Stimulated activated CD4-positive, alpha-beta T cell treated with anti-CD3 and anti-CD28 coated beads, Interleukin-1b, Interleukin-23, amount 100 ng/mL, for 4 hours (primary cell): ENCODE measurements around the gene FAM149A.

ENCODE experiments used
- DNase-seq, 2 donors: peaks; one replicate each; pipeline ENCODE4 v3.0.0-alpha.2; 2020; ENCODE audit warnings: low read depth in 2 of 2

The FAM149A gene

DNA sequence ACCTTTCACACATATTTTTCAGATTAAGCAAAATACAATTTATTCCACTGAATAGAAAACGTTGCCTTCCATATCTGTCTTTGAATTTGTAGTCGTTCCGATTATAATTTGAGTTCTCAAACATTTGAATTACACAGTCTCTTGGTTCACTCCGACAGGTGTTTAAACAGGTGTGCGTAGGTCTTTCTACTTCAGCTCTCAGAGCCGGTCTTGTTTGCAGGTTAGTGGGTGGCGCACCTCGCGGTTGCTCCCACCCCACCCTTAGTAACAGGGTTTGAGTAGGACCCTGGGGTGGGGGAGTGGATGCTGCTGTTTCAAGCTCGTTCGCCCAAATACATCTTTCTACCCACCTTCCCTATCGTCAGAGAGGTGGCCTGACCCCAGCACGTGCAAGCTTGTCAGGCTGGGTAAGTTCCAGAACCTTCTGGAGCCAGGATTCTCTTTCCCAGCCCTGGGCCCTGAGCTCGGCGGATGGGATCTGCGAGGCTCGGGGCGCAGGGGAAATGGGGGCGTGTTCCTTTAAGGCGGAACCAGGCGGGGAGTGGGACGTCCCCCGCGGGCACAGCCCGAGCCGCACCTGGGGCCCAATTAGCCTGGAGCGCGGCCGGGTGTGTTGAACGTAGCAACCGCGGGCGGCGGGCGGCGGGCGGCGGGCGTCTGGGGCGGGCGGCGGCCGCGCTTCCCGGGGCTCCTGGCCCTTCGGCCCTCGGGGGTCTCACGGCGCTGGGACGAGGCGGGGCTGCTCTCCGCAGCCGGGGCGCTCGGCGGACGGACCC, at the start of gene FAM149A:
Gene FAM149A (plus strand): TSS at position 591 of the 776 bp plus-strand sequence.
- DNase-seq: peak in 1 of 2 donors; percentile 52

DNA sequence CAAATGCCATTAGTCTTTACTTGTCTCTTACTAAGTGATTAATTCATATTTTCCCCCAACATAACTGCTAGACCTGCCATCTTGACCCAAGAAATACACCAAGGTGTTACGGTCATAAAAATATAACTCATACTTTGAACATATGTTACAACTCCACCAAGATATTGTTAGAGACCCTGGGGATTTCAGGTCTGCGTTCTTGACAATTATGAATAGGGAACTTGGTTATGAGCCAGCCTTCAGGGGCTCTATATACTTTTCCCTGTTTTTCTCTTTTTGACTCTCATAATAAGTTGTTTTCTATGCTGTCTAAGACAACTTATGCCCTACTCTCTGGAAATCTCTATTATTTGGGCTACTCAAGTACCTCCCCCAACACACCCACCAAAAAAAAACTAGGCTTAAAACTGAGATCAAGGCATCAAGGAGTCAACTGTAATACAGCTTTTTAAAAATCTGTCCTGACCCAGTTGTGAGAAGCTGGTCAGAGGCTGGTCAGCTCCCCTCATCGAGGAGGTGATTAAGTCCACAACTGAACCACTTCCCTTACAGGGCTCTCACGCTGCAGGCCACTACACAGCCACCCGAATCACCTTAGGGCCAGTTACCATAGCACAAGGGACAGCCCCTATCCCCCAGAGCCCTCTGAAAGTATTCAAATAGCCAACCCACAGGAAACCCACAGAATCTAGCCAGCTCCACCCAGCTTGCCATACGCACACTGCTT, 46.1 kb upstream of the FAM149A start:
- no peak for DNase-seq

DNA sequence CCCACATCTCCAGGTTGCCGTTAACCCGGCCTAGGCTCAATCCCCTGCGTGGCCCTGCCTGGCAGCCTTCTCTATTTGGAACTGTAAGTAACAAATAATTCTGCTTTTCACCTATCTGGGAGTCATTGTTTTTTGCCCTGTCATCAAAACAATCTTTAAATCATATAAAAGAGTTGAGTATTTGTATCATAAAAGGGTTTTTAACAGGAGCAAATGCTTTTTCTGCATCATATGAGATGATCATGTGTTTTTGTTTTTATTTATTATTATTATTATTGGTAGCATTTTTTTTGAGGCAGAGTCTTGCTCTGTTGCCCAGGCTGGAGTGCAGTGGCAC, 45.6 kb upstream of the FAM149A start:
- DNase-seq: no peak

- DNase-seq: no peak
These were observed 42.6 kb upstream of the FAM149A start for GRCh38 chr4:186061921-186062320.

DNA sequence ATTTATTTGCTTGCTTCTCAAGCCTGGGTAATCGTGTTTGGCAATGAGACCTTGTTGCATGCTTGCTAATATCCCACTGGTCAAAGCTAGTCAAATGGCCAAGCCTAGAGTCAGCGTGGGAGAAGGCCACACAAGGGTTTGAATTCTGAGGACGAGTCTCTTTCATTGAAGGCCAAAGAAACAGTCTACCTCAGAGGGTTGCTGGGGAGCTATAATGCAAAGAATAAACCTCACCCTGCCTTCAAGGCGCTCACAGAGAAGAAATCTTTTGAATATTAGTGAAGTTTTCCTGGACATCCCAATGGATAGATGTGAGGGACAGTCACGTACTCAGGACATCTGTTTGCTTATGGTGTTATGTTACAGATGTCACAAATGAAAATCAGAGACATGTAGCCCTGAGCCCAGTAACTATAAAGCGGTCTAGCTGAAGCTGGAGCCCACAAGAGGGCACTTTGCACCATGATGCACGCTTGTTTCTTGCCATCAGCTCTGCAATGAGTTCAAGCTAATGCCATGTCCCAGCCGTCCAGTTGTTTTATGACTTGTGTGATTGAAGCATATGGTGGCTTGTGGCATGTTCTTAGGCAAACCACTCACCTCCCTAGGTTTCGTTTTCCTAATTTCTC, 36.6 kb upstream of the FAM149A start:
- no peak for DNase-seq

DNA sequence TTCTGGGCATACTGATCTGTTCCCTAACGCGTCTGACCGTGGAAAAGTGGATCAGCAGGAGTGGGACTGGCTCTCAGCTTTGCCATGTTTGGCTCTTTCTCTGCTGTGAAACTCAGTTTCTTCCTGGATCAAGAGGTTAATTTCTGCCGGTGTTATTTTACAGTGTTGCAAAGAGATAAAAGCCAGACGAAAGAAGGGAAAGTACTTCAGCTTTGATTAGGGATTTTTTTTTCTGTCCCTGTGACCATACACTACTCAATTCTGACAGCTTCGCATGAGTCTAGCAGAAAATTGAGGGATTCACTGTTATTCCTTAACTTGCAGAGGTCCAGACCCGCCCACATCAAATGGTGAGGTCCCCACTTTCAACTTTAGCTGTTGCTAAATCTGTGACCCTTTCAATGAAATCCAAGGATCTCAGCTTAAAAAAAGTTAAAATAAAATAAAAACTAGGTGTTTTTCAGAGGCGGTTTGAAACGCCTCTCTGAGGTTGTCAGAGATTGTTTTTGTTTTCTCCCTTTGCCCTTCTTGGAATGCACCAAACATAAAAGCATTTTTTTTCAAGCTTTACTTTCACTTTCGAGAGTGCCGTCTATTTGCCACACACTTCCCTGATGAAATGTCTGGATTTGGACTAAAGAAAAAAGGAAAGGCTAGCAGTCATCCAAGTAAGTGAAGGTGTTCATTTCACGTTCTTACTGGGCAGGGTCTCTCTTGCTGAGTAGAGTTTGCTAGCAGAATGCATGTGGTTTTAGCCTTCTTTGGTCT, 35.7 kb upstream of the FAM149A start, which contains the start of gene TLR3:
Gene TLR3 (plus strand): TSS at position 576 of the 768 bp plus-strand sequence. CDS start 7,464 bp downstream, outside the sequence.
- no peak for DNase-seq

DNA sequence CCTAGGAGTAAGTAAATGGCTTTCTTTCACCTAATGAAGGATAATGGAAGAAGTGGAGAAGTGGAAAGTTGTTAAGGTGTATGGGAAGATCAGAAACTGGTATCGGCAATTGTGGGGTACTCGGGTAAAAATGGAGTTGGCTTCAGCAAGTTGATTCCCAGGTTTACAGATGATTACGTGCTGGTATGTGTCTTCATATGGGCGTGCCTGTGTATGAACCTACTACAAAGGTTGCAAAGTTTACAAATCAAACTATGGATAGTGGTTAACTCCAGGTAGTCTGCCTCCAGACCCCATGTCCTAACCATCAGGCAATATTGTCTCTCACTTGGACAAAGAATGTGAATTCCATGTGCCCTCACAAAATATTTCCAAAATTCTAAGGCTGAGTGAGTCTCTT, 34.8 kb upstream of the FAM149A start:
- DNase-seq: no peak

DNA sequence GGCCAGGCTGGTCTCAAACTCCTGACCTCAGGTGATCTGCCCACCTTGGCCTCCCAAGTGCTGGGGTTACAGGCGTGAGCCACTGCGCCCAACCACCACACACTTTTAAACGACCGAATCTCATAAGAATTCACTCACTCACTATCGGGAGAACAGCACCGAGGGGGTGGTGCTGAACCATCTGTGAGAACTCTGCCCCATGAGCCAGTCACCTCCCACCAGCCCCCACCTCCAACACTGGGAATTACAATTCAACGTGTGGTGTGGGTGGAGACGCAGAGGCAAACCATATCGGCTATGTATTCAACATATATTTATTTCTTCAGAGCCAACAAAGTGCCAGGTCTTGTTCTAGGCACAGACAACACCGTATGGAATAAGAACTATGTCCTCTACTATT, 32.0 kb upstream of the FAM149A start:
- no peak for DNase-seq

GRCh38 chr4:186074189-186074588, 30.3 kb upstream of the FAM149A start:
- no peak for DNase-seq

DNA sequence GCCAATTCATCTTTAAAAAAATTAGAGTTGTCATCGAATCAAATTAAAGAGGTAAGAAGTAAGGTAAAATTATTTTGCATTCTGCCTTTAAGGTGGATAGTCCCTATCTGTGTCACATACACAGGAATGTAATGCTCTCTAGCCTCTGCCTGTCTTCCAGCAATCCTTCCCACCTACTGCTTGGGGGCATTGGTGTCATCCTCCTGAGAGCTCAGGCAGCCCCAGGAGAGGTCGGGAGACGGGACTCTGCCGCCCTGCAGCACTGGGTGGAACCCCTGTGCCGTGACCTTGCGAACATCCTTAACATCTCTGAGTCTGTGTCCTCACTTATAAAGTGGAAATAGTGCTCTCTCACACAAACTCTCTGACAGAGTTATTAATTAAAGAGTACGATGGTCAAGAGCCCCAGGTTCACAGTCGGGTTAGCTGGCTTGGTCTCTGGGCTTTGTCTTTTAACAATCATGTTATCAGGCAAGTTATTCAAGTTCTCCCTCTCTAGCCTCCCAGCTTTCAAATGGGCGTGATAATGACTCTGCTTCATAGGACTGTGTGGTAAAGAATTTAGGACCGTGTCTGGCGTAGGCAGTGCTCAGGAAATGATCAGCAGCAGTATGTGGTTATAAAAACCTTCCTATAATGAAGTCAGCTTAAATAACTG, 25.4 kb upstream of the FAM149A start:
- DNase-seq: no peak

GRCh38 chr4:186079694-186080093, 24.8 kb upstream of the FAM149A start:
- no peak for DNase-seq

DNA sequence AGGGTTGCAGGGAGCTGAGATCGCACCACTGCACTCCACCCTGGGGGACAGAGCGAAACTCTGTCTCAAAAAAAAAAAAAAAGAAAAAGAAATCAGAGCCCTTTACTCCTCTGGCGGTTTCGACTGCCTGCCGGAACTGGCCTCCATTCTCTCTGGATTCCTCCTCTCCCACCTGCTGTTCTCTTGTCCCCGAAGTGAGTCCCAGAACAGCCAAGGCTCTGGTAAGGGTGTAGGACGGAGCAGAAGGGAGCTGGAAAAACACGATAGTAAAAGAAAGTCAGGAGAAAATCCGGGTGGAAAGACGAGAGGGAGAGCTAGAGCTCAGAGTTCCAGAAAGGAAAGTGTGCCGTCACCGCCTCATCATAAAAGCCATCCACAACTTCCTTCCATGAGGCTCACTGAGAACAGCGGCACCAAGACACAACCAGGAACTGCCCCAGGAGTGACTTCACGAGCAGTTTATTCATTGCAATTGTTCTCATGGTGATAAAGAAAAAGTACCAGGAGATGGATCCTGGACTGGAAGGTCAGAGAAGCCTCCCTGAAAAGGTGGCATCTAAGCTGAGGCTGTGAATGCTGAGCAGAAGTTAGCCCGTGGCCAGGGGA, 23.2 kb upstream of the FAM149A start:
- no peak for DNase-seq

DNA sequence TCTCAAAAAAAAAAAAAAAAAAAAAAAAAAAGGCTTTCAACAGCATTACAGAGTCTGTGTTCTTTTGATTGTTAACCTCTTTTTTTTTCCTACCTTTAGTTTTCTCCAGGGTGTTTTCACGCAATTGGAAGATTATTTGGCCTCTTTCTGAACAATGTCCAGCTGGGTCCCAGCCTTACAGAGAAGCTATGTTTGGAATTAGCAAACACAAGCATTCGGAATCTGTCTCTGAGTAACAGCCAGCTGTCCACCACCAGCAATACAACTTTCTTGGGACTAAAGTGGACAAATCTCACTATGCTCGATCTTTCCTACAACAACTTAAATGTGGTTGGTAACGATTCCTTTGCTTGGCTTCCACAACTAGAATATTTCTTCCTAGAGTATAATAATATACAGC, 22.3 kb upstream of the FAM149A start:
- DNase-seq: no peak

DNA sequence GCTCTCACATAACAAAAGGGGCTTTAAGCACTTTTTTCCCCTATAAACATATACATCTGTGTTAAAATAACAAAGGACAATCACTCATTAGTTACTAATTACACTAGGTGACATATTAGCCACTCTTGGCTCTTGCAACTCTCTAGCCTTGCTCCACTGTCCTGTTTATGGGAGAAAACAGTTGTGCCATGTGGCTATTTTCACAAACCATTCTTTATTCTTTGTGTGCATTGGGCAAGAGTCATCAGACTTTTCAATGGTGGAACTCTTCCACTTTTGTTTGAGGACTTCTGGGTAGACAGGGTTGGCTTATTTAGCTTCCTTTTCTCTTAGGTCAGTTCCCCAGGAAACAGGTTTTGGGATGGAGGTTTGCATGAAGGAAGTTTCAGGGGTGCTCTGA, 16.0 kb upstream of the FAM149A start:
- no peak for DNase-seq

DNA sequence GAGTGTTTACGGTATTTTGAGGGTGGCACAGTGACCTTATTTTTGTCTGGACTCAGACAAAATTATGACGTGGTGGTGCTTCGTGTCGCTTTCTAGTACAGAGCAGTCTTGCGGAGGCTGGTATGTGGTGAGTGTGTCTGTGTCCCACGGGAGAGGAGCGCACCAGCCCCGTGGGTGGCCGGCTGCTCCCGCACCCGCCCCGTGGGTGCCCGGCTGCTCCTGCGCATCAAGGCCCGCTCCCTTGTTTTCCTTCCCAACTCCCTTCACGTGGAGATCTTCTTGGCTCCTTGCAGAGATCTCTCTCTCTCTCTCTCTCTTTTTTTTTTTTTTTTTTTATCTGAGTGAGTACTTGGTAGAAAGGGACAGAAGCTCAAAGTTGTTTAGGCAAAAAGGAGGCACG, 12.2 kb upstream of the FAM149A start:
- DNase-seq: no peak

- DNase-seq: no peak
These were observed 9.1 kb upstream of the FAM149A start for GRCh38 chr4:186095406-186095805.

DNA sequence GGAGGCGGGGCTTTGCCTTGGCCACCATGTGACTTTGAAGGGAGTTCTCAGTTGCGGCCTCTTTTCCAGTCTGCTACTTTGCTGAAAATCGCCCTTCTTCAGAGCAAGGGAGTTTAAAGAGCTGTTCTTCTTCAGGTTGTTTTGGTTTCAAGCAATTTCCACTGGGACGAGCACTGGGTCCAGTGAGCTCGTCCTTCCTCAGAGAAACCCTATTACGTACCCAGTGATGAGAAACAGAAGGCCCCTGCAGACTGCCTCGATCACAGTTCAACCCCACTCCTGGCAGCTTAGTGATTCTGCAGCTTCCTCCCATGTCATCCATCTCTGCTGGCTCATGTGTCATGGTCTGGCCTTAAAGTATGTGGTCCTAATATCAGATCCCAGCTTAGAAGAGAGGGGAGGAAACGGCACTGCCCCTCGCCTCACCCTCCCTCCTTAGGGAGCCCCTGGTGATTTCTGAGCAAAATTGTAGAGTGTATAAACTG, 7.8 kb upstream of the FAM149A start:
- DNase-seq: no peak

DNA sequence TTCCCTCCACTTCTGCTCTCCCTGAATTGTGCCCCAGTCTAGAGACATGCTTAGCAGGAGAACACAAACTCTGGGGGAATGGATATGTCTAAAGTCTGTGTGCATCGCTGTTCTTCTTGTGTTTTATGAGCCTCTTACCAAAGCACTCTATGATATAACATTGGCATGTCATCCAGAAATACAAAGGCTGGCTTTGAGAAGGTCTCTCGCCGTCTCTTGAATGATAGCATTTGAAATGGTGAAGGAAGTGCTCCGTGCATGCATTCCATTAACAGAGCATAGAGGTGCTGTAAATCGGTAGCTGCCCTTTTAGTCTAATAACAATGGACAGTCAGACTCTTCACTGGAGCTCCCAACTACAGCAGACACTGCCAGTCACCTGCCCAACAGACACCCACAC, 7.1 kb upstream of the FAM149A start:
- no peak for DNase-seq

DNA sequence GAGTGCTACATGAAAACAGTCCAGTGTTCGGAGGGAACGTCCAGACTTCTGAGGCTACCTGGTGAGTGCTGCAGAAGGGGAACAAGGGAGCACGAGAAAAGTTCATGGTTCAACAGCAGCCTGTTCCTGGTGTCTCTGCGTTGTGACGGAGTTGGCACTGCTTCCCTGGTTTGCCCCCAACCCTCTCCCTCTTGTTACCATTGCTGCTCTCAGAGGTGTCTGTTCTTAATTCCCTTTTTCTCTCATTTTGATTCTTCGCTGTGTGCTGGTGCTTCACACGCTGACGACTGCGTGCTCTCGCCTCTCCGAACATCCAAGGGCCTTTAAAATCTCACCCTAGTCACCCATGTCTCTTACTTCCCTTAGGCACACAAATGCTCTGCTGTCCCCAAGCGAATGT, 1.6 kb upstream of the FAM149A start:
- no peak for DNase-seq

GRCh38 chr4:186104890-186105646, 564 bp downstream of the FAM149A start:
- peak in 1 of 2 donors; percentile 3 for DNase-seq
